ENCODE measurements around the gene ITGAL. TPM values are rescaled to one million over a fixed set of nuclear protein-coding genes. Genes with fewer than 3 reads are reported as not detected.

The ITGAL gene
- total and polyA plus RNA-seq, 8 donors: 2.9 to 60.2 (median 5.6) TPM

- Histone ChIP-seq H3K4me3 (no peak overlapping the region), H3K36me3 (no peaks in the 10 kb centered on the region), H3K9me3 (no peaks in the 10 kb centered on the region), H3K27me3 (no peaks in the 10 kb centered on the region), H3K27ac (peak overlapping the region in 1 of 2 donors; percentile 39), H3K4me1 (peaks cover 1 to 46% of the 10 kb centered on the region in 2 donors)
- DNase-seq: peak in 1 of 4 donors; percentile 23
- no peak for TF ChIP-seq CTCF (IDR thresholded peaks at IDR 0.05)
- intact Hi-C loops (cut with DNase I): no loop called here
- no peak for ATAC-seq
Observed at GRCh38 chr16:30567160-30567990, 94.8 kb downstream of the ITGAL start.

GRCh38 chr16:30567991-30568638, 95.6 kb downstream of the ITGAL start:
- Histone ChIP-seq H3K27me3 (no peaks in the 10 kb centered on the region), H3K36me3 (no peaks in the 10 kb centered on the region), H3K9me3 (no peaks in the 10 kb centered on the region), H3K4me1 (peaks cover 5 to 52% of the 10 kb centered on the region in 2 donors), H3K4me3 (no peak overlapping the region), H3K27ac (peak overlapping the region in 1 of 2 donors; percentile 39)
- no peak for TF ChIP-seq CTCF (IDR thresholded peaks at IDR 0.05)
- ATAC-seq (no peak), DNase-seq (peak in 1 of 4 donors; percentile 43)
- intact Hi-C loops (cut with DNase I): no loop called here

GRCh38 chr16:30569281-30569680, 96.7 kb downstream of the ITGAL start:
- H3K4me1 ChIP-seq: peaks cover 5 to 52% of the 10 kb centered on the region in 2 donors
- TF ChIP-seq CTCF (IDR thresholded peaks at IDR 0.05): no peak
- ATAC-seq: no peak
- peak overlapping the region in 1 of 2 donors; percentile 39 for H3K27ac ChIP-seq
- no peak overlapping the region for H3K4me3 ChIP-seq
- H3K27me3 ChIP-seq: no peaks in the 10 kb centered on the region
- no peaks in the 10 kb centered on the region for H3K9me3 ChIP-seq
- no peaks in the 10 kb centered on the region for H3K36me3 ChIP-seq
- no peak for DNase-seq
- intact Hi-C loops (cut with DNase I): no loop called here

GRCh38 chr16:30569746-30570635, 97.4 kb downstream of the ITGAL start:
- intact Hi-C loops (cut with DNase I): no loop called here
- no peak for ATAC-seq
- TF ChIP-seq CTCF (IDR thresholded peaks at IDR 0.05): no peak
- no peaks in the 10 kb centered on the region for H3K36me3 ChIP-seq
- peaks cover 5 to 52% of the 10 kb centered on the region in 2 donors for H3K4me1 ChIP-seq
- H3K27me3 ChIP-seq: no peaks in the 10 kb centered on the region
- no peaks in the 10 kb centered on the region for H3K9me3 ChIP-seq
- DNase-seq: peak in 1 of 4 donors; percentile 72
- H3K4me3 ChIP-seq: peak overlapping the region in 1 of 2 donors; percentile 74
- H3K27ac ChIP-seq: peak overlapping the region; percentile 98 to 99
